OCI-LY3 (cell line): ENCODE data around the gene PLVAP.

Source experiments
- EZH2phosphoT487 ChIP-seq: fragments of 200-600 bp; shearing (Covaris generic); IDR thresholded peaks from 2 replicates; pipeline ENCODE4 v1.6.1; 2018; ENCODE audit warnings: antibody characterized with exemption, mixed run types, low read depth
- TF ChIP-seq, protein P1 (sequence below): fragments of 200-600, 300-600 bp; sonication (generic); IDR thresholded peaks from 2 replicates; pipeline ENCODE4 v1.5.1; 2014; ENCODE audit warnings: antibody characterized with exemption, low read length, low read depth

DNA sequence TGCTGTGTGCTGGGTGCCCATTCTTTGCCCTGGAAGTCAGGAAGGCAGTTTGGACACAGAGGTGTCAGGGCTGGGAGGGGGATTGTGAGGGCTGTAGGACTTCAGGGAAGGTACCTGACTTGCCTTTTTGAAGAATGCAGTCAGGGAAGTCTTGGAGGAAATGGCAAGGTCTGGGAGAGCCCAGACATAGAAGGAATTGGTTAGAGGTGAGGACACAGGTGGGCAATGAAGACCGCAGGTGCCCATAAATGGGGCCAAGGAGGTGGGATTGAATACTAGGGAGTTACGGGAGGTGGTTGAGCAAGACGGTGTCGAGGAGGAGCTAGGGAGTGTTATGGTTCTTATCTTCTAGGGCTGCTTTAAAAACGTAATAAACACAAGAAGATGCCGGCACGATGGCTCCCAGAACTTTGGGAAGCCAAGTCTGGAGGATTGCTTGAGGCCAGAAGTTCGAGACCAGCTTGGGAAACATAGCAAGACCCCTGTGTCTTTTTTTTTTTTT is 69.2 kb downstream of the PLVAP start:
- TF ChIP-seq, protein P1, sequence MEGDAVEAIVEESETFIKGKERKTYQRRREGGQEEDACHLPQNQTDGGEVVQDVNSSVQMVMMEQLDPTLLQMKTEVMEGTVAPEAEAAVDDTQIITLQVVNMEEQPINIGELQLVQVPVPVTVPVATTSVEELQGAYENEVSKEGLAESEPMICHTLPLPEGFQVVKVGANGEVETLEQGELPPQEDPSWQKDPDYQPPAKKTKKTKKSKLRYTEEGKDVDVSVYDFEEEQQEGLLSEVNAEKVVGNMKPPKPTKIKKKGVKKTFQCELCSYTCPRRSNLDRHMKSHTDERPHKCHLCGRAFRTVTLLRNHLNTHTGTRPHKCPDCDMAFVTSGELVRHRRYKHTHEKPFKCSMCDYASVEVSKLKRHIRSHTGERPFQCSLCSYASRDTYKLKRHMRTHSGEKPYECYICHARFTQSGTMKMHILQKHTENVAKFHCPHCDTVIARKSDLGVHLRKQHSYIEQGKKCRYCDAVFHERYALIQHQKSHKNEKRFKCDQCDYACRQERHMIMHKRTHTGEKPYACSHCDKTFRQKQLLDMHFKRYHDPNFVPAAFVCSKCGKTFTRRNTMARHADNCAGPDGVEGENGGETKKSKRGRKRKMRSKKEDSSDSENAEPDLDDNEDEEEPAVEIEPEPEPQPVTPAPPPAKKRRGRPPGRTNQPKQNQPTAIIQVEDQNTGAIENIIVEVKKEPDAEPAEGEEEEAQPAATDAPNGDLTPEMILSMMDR, result no peak
- no peak for TF ChIP-seq EZH2phosphoT487
